ENCODE measurements around the gene SIAH2.

The SIAH2 gene

DNA sequence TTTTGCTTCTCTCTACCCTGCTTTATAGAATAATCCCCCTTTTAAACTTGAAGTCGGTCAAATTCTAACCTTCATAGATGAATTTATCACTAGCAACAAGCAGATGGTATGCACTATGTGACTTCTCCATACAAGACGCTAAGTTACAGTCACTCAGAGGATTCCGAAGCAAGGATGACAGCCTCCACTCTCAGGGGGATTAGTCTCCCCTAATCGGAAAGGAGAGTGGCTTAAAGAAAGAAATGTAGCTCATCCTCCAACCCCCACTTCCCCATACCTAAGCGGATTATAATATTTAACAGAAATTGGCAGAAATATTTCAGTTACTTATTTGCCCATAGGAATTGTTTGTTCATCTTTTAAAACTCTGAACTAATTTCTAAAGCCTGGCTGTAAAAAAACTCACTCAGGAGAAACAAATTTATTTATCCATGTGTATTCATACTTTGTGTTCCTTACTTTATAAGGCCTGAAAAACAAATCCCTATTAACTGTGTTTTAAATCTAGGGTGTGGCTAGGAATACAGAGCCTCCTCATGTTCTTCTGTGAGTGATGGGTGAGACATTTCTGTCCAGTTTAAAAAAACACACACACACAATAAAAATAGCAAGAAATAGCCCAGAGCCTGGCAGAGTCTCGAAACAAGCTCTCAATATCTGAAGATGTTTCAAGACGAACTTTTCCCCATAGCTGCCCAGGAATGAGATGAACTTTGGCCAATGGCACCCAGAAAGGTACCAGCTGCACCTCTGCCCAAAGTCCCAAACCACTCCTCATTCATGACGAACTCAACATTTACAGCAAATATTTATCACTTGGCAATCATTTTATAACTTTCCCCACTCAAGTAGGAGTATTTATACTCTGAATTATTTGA, 18.7 kb downstream of the SIAH2 start:
- TF ChIP-seq POU2F2 (IDR thresholded peaks at IDR 0.05; ENCODE audit: low read depth, low read length) (no peak), SPI1 (IDR thresholded peaks at IDR 0.05; ENCODE audit: low read depth, low read length) (no peak), TAF1 (IDR thresholded peaks at IDR 0.05; ENCODE audit: low read depth, low read length) (no peak), PAX5 (IDR thresholded peaks at IDR 0.05; ENCODE audit: insufficient read depth, low read length, severe bottlenecking) (no peak), POLR2AphosphoS5 (IDR thresholded peaks at IDR 0.05; ENCODE audit: low read depth, low read length) (no peak), POLR2A (IDR thresholded peaks at IDR 0.05; ENCODE audit: low read depth, low read length) (no peak)
- FAIRE-seq: no peak
- DNase-seq (ENCODE audit: insufficient read length, low spot score): no peak

DNA sequence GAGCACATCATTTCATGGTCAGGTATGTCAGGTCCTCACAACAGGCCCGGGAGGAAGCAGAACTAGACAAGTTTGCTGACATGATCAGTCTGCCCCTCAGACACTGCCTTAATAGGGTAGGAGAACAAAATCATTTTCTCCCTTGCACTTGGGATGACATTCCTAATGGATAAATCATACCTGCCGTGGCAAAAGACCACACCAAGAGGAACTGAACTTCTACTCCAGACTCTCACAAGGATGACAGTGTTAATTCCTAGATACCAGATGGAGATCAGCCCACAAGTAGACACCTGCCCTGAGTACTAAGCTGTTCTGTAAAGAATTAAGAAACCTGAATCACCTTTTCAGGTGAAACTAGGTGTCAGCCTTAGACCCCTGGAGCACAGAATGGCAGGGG, 19.5 kb downstream of the SIAH2 start:
- DNase-seq (ENCODE audit: insufficient read length, low spot score) (no peak), FAIRE-seq (peak; percentile 43)
- no peak for TF ChIP-seq POLR2A (IDR thresholded peaks at IDR 0.05; ENCODE audit: low read depth, low read length)
- TF ChIP-seq PAX5 (IDR thresholded peaks at IDR 0.05; ENCODE audit: insufficient read depth, low read length, severe bottlenecking): no peak
- TF ChIP-seq SPI1 (IDR thresholded peaks at IDR 0.05; ENCODE audit: low read depth, low read length): 0 out of 2 replicates have a peak, but pooled peaks have one; percentile 9

DNA sequence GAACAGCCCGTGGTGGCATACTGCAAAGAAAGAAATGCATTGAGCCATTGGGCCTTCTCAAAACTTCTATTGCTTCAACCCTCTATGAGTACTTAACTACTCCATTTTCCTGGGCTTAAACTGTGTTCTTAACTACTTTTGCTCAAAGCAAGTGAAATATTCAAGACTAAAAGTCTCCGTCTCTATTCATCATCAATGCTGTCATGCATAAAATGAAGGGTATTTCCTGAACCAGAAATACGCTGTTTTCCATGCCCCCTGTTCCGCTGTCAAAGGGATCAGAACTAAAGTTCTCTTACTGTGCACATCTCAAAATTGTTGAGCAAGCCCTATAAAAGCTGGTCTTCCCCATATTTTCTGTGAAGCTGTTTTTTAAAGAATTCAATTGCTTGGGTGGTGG, 20.3 kb downstream of the SIAH2 start:
- DNase-seq (ENCODE audit: insufficient read length, low spot score) (no peak), FAIRE-seq (no peak)
- TF ChIP-seq PAX5 (IDR thresholded peaks at IDR 0.05; ENCODE audit: insufficient read depth, low read length, severe bottlenecking) (no peak), TAF1 (IDR thresholded peaks at IDR 0.05; ENCODE audit: low read depth, low read length) (no peak), SPI1 (IDR thresholded peaks at IDR 0.05; ENCODE audit: low read depth, low read length) (no peak), POLR2A (IDR thresholded peaks at IDR 0.05; ENCODE audit: low read depth, low read length) (no peak), POLR2AphosphoS5 (IDR thresholded peaks at IDR 0.05; ENCODE audit: low read depth, low read length) (no peak), POU2F2 (IDR thresholded peaks at IDR 0.05; ENCODE audit: low read depth, low read length) (no peak)

DNA sequence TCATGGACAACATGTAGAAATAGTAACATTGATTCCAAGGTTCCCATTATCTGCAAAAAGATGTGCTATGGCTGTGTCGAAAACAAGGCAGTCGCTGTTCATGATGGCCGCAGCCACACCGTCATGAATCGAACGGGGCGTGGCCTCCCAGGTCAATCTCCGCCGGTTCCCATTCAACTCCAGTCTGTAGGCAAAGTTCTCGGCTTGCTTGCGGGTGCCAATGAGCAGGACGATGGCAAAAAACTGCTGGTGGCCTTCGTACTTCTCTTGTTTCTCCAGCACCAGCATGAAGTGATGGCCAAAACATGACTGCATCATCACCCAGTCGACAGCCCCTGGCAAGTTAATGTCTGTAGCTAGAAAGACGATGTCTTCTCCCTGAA, 20.8 kb downstream of the SIAH2 start:
- no peak for DNase-seq (ENCODE audit: insufficient read length, low spot score)
- FAIRE-seq: no peak
- TF ChIP-seq TAF1 (IDR thresholded peaks at IDR 0.05; ENCODE audit: low read depth, low read length): no peak
- no peak for TF ChIP-seq SPI1 (IDR thresholded peaks at IDR 0.05; ENCODE audit: low read depth, low read length)
- no peak for TF ChIP-seq POU2F2 (IDR thresholded peaks at IDR 0.05; ENCODE audit: low read depth, low read length)
- TF ChIP-seq POLR2AphosphoS5 (IDR thresholded peaks at IDR 0.05; ENCODE audit: low read depth, low read length): no peak
- TF ChIP-seq POLR2A (IDR thresholded peaks at IDR 0.05; ENCODE audit: low read depth, low read length): no peak
- no peak for TF ChIP-seq PAX5 (IDR thresholded peaks at IDR 0.05; ENCODE audit: insufficient read depth, low read length, severe bottlenecking)

DNA sequence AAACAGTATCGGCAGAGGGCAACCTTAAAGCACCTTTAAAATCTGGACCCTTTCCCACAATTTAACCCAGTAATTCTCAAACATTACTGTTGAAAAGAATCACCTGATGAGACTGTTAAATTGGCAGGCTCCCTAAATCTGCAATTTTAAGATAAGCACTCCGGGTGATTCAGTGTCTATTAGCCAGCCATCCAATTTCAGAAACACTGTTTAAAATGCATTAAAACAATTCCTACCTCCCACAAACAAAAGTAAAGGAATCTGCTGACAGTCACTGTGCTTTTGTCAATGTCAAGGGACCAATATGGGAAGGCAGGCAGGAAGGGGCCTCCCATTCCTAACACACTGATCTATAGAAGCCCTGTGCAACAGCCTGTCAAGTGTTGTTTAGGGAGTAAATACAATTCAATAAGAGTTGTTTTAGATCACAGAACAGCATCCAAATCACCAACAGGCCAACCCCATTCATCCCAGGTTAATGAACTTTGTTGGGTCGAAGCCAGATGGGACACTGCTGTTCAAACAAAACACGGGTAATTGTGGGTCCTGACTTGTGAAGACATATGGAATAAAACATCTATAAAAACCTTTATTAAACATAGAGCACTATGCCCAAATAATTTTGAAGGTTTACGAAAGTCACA, 21.4 kb downstream of the SIAH2 start:
- FAIRE-seq: no peak

DNA sequence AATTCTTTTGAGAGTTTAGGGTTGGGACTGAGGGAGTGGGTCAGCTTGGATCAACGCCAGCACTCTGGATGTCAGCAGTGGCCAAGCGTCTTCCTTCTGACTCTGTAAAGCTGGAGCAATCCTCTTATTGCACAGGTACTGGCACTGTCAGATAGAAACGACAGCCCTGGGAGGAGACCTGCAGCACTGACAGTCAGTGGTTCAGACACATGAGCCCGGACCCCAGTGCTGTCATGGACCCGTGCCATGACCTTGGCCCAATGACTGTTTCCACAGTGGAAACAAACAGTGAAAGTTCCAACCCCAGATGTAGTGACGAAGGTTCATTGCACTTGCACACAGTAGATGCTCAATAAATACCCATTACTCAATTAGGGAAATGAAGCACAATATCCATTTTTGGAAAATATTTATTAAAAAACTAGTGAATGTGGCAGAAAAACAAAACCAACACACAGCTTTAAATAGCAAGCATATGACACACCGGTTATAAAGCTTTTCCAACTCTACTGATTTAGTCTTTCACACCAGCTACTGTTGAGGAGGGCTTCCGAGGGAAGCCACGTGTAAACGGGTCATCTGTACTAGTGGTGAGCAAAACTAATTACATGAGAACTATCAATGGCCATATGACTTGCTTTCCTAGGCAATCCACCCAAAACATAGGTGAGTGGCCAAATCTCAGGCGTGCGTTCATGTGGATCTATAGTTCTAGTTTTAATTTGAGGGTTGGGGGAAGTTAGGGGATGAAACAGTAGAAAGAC, 22.1 kb downstream of the SIAH2 start:
- 0 out of 2 replicates have a peak, but pooled peaks have one; percentile 33 for TF ChIP-seq POLR2AphosphoS5 (IDR thresholded peaks at IDR 0.05; ENCODE audit: low read depth, low read length)
- no peak for TF ChIP-seq POU2F2 (IDR thresholded peaks at IDR 0.05; ENCODE audit: low read depth, low read length)
- FAIRE-seq (no peak), DNase-seq (ENCODE audit: insufficient read length, low spot score) (no peak)

More for the DNA sequence above, 21.4 kb downstream of the SIAH2 start:
- DNase-seq (ENCODE audit: insufficient read length, low spot score): no peak
- TF ChIP-seq POU2F2 (IDR thresholded peaks at IDR 0.05; ENCODE audit: low read depth, low read length) (no peak), POLR2A (IDR thresholded peaks at IDR 0.05; ENCODE audit: low read depth, low read length) (no peak), POLR2AphosphoS5 (IDR thresholded peaks at IDR 0.05; ENCODE audit: low read depth, low read length) (no peak), TAF1 (IDR thresholded peaks at IDR 0.05; ENCODE audit: low read depth, low read length) (no peak), PAX5 (IDR thresholded peaks at IDR 0.05; ENCODE audit: insufficient read depth, low read length, severe bottlenecking) (no peak), SPI1 (IDR thresholded peaks at IDR 0.05; ENCODE audit: low read depth, low read length) (no peak)

DNA sequence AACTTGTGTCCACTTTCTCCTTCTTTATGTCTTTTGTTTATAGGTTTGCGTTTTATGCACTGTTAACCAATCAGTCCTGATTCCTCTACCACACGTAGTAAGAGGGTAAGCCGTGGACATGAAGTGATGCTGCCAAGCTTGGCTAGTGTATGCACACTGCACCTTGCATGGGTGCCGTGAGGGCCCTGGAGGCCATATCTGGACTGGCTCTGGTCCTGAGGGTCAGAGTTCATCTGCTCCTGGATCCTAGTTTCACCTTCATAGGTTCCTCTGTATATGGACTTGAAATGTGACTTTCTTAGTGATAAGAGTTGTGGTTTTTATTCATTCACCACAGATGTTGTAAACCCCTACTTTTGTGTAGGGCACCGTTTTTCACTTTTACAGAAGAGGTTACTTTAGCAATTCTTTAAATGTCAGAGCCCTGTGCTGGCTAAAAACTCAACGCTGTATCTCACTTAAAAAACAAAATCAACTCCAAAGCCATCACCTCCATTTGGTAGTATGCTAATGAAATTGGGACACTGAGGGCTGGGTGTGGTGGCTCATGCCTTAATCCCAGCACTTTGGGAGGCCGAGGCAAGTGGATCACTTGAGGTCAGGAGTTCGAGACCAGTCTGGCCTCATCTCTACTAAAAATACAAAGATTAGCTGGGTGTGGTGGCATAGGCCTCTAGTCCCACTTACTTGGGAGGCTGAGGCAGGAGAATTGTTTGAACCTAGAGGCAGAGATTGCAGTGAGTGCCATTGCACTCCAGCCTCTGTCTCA, 22.9 kb downstream of the SIAH2 start:
- no peak for FAIRE-seq
- TF ChIP-seq PAX5 (IDR thresholded peaks at IDR 0.05; ENCODE audit: insufficient read depth, low read length, severe bottlenecking): no peak
- TF ChIP-seq TAF1 (IDR thresholded peaks at IDR 0.05; ENCODE audit: low read depth, low read length): no peak
- no peak for TF ChIP-seq POU2F2 (IDR thresholded peaks at IDR 0.05; ENCODE audit: low read depth, low read length)
- TF ChIP-seq POLR2A (IDR thresholded peaks at IDR 0.05; ENCODE audit: low read depth, low read length): no peak
- no peak for TF ChIP-seq POLR2AphosphoS5 (IDR thresholded peaks at IDR 0.05; ENCODE audit: low read depth, low read length)
- TF ChIP-seq SPI1 (IDR thresholded peaks at IDR 0.05; ENCODE audit: low read depth, low read length): no peak
- DNase-seq (ENCODE audit: insufficient read length, low spot score): no peak

DNA sequence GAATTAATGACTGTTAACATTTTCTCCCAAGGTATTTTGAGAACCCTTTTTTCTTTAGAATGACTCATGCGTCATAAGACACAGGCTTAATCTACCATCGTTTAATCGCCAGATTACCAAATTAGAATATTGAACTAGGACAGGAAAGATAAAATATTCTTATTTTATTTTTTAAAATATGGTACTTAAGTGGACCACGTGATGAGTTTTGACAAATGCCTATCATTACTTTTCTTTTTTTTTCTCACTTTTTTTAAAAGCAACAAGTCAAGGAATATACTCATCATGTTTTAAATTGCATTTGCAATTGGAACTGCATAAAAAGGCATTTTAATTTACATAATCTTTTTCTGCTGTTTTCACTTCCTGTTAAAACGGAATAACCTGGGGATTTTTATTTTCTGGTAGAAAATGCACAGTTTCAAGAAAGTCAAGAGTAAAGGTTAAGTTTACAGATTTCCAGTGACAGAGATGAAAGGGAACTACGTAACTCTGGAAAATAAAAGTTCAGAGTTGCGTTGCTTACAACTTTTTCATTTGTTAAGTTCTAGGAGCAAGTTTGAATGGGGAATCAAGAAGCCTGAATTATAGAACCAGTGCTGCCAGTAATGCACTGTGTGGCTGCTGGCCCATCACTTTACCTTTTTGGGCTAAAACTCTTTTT, 23.6 kb downstream of the SIAH2 start:
- DNase-seq (ENCODE audit: insufficient read length, low spot score) (no peak), FAIRE-seq (no peak)
- TF ChIP-seq SPI1 (IDR thresholded peaks at IDR 0.05; ENCODE audit: low read depth, low read length): peak; percentile 77
- TF ChIP-seq PAX5 (IDR thresholded peaks at IDR 0.05; ENCODE audit: insufficient read depth, low read length, severe bottlenecking): no peak
